DND-41 (cell line): ENCODE data around the gene RSPRY1.

Experiments
- ATAC-seq: fragments of 200-7000 bp; cut with Tn5 transposase; 3 replicates; pipeline ENCODE4 v1.9.1; 2021; ENCODE audit warnings: low read depth; ENCODE audit not compliant: insufficient read depth
- DNase-seq: peaks from one replicate; pipeline ENCODE4 v3.0.0-alpha.2; 2020
- H2AFZ ChIP-seq: 2 replicates; pipeline ENCODE4 v1.6.0; 2012; ENCODE audit warnings: low read depth, low read length
- H3K27ac ChIP-seq: 2 replicates; pipeline ENCODE4 v1.5.1; 2012; ENCODE audit warnings: low read length, inconsistent platforms
- H3K27me3 ChIP-seq: fragments of 200-600 bp; sonication (generic); 2 replicates; pipeline ENCODE4 v1.6.0; 2012; ENCODE audit warnings: low read length, mild to moderate bottlenecking, inconsistent platforms; ENCODE audit not compliant: insufficient read depth, poor library complexity
- H3K36me3 ChIP-seq: 2 replicates; pipeline ENCODE4 v1.5.1; 2012; ENCODE audit warnings: low read length, inconsistent platforms; ENCODE audit not compliant: insufficient read depth
- H3K4me1 ChIP-seq: 2 replicates; pipeline ENCODE4 v1.5.1; 2012; ENCODE audit warnings: mild to moderate bottlenecking, low read length; ENCODE audit not compliant: insufficient read depth
- H3K4me2 ChIP-seq: 2 replicates; pipeline ENCODE4 v1.6.0; 2012; ENCODE audit warnings: mild to moderate bottlenecking, moderate library complexity, low read length, inconsistent platforms; ENCODE audit not compliant: insufficient read depth
- H3K4me3 ChIP-seq, 2 experiments: fragments of 200-600 bp in 1 of 2; shearing (Covaris generic) in 1 of 2; 2 replicates each; pipeline ENCODE4 v1.5.1; 2012 to 2016; ENCODE audit warnings: inconsistent platforms in 2 of 2, low read length in 2 of 2, mild to moderate bottlenecking in 2 of 2, low read depth in 1 of 2, moderate library complexity in 1 of 2
- H3K79me2 ChIP-seq: 2 replicates; pipeline ENCODE4 v1.6.0; 2012; ENCODE audit warnings: low read length, inconsistent platforms; ENCODE audit not compliant: insufficient read depth
- H3K9ac ChIP-seq: 2 replicates; pipeline ENCODE4 v1.6.0; 2012; ENCODE audit warnings: low read depth, mild to moderate bottlenecking, inconsistent platforms, low read length, moderate library complexity
- H3K9me3 ChIP-seq: 2 replicates; pipeline ENCODE4 v1.5.1; 2012; ENCODE audit warnings: low read length, moderate library complexity, mild to moderate bottlenecking, inconsistent platforms; ENCODE audit not compliant: insufficient read depth, severe bottlenecking
- H4K20me1 ChIP-seq: 2 replicates; pipeline ENCODE4 v1.6.0; 2012; ENCODE audit warnings: low read length; ENCODE audit not compliant: insufficient read depth
- CTCF ChIP-seq: IDR thresholded peaks from 2 replicates; pipeline ENCODE4 v1.5.1; 2012; ENCODE audit warnings: borderline replicate concordance, low read length, moderate library complexity, mild to moderate bottlenecking; ENCODE audit not compliant: poor library complexity, severe bottlenecking; ENCODE audit errors: extremely low read depth
- EZH2 ChIP-seq: IDR thresholded peaks from 3 replicates; pipeline ENCODE4 v1.6.1; 2012; ENCODE audit warnings: borderline replicate concordance, low read depth, mild to moderate bottlenecking, moderate library complexity, low read length, inconsistent platforms; ENCODE audit not compliant: severe bottlenecking

The RSPRY1 gene

GRCh38 chr16:57268804-57269800 is 83.0 kb downstream of the RSPRY1 start:
- no peak overlapping the region for H2AFZ ChIP-seq
- no peak for ATAC-seq
- no peak overlapping the region for H3K4me3 ChIP-seq
- no peak overlapping the region for H3K27ac ChIP-seq
- H3K36me3 ChIP-seq, result no peaks in the 10 kb centered on the region
- H3K9me3 ChIP-seq, result no peaks in the 10 kb centered on the region
- no peak overlapping the region for H3K4me2 ChIP-seq
- 0 out of 2 replicates have a peak, but pooled peaks cover 4% of the 10 kb centered on the region for H4K20me1 ChIP-seq
- no peak for DNase-seq
- no peaks in the 10 kb centered on the region for H3K27me3 ChIP-seq
- H3K79me2 ChIP-seq, result no peaks in the 10 kb centered on the region
- TF ChIP-seq EZH2 (no peak), CTCF (no peak)
- no peak overlapping the region for H3K9ac ChIP-seq
- H3K4me1 ChIP-seq, result peaks cover 21% of the 10 kb centered on the region

GRCh38 chr16:57270221-57271062 is 84.3 kb downstream of the RSPRY1 start:
- Histone ChIP-seq H3K36me3 (no peaks in the 10 kb centered on the region), H4K20me1 (peaks cover 4% of the 10 kb centered on the region; the same call in 1 of the 2 replicates), H3K27ac (no peak overlapping the region), H3K79me2 (no peaks in the 10 kb centered on the region), H3K4me3 (no peak overlapping the region), H3K9ac (no peak overlapping the region), H3K4me2 (no peak overlapping the region), H3K4me1 (peaks cover 21% of the 10 kb centered on the region), H3K27me3 (no peaks in the 10 kb centered on the region), H3K9me3 (no peaks in the 10 kb centered on the region), H2AFZ (no peak overlapping the region)
- DNase-seq (no peak), ATAC-seq (no peak)
- no peak for TF ChIP-seq CTCF
- TF ChIP-seq EZH2, result no peak

- Histone ChIP-seq H3K9me3 (no peaks in the 10 kb centered on the region), H3K27ac (no peak overlapping the region), H4K20me1 (peaks cover 4% of the 10 kb centered on the region; the same call in 1 of the 2 replicates), H3K4me2 (no peak overlapping the region), H3K79me2 (no peaks in the 10 kb centered on the region), H3K9ac (no peak overlapping the region), H2AFZ (no peak overlapping the region), H3K36me3 (no peaks in the 10 kb centered on the region), H3K4me1 (peaks cover 19% of the 10 kb centered on the region), H3K27me3 (no peaks in the 10 kb centered on the region), H3K4me3 (no peak overlapping the region)
- ATAC-seq, result no peak
- TF ChIP-seq CTCF, result no peak
- DNase-seq, result no peak
These were observed 84.9 kb downstream of the RSPRY1 start for GRCh38 chr16:57271063-57271345.
